Endothelial cell (in vitro differentiated cells): ENCODE data around the gene NPIPB2. TPM values are rescaled to one million over a fixed set of nuclear protein-coding genes. Genes with fewer than 3 reads are reported as not detected.

Experiments used
- DNase-seq: peaks from one replicate; pipeline ENCODE4 v3.0.0; 2021; ENCODE audit warnings: low spot score
- H3K27ac Mint-ChIP-seq: one replicate; pipeline ENCODE4 v1.8.0; 2021; ENCODE audit warnings: mixed read lengths, inconsistent platforms; ENCODE audit not compliant: unreplicated experiment
- H3K27me3 Mint-ChIP-seq: one replicate; pipeline ENCODE4 v1.8.0; 2021; ENCODE audit warnings: mild to moderate bottlenecking, moderate library complexity, mixed read lengths, inconsistent platforms; ENCODE audit not compliant: unreplicated experiment
- H3K36me3 Mint-ChIP-seq: one replicate; pipeline ENCODE4 v1.8.0; 2021; ENCODE audit warnings: mild to moderate bottlenecking, low read depth, mixed read lengths, inconsistent platforms; ENCODE audit not compliant: unreplicated experiment
- H3K4me1 Mint-ChIP-seq: one replicate; pipeline ENCODE4 v1.8.0; 2021; ENCODE audit warnings: mild to moderate bottlenecking, mixed read lengths, inconsistent platforms; ENCODE audit not compliant: unreplicated experiment
- H3K4me3 Mint-ChIP-seq: one replicate; pipeline ENCODE4 v1.8.0; 2021; ENCODE audit warnings: mild to moderate bottlenecking, mixed read lengths, inconsistent platforms; ENCODE audit not compliant: unreplicated experiment
- H3K9me3 Mint-ChIP-seq: one replicate; pipeline ENCODE4 v1.8.0; 2021; ENCODE audit warnings: mixed read lengths, inconsistent platforms; ENCODE audit not compliant: unreplicated experiment
- total RNA-seq: library from RNA; stranded (reverse); fragmentation: NEBNext Ultra II Directional; extraction: Animal tissue kit (Norgen Biotek cat#: 25700); gene quantifications from one replicate; pipeline ENCODE4 v1.2.1, GENCODE V29; 2021; ENCODE audit not compliant: unreplicated experiment
- TF ChIP-seq, protein P1 (sequence below): fragments of 200-600 bp; sonication (generic); IDR thresholded peaks from one replicate; pipeline ENCODE4 v1.5.0; 2021; ENCODE audit warnings: antibody characterized with exemption; ENCODE audit not compliant: unreplicated experiment

The NPIPB2 gene
- total RNA-seq, 1 donor from 2014 or later = 4.4 TPM

- TF ChIP-seq, protein P1, sequence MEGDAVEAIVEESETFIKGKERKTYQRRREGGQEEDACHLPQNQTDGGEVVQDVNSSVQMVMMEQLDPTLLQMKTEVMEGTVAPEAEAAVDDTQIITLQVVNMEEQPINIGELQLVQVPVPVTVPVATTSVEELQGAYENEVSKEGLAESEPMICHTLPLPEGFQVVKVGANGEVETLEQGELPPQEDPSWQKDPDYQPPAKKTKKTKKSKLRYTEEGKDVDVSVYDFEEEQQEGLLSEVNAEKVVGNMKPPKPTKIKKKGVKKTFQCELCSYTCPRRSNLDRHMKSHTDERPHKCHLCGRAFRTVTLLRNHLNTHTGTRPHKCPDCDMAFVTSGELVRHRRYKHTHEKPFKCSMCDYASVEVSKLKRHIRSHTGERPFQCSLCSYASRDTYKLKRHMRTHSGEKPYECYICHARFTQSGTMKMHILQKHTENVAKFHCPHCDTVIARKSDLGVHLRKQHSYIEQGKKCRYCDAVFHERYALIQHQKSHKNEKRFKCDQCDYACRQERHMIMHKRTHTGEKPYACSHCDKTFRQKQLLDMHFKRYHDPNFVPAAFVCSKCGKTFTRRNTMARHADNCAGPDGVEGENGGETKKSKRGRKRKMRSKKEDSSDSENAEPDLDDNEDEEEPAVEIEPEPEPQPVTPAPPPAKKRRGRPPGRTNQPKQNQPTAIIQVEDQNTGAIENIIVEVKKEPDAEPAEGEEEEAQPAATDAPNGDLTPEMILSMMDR = no peak
- Mint-ChIP-seq H3K27me3 (peaks cover 10% of the 10 kb centered on the region), H3K4me1 (peaks cover 19% of the 10 kb centered on the region), H3K4me3 (no peak overlapping the region), H3K9me3 (no peaks in the 10 kb centered on the region), H3K36me3 (no peaks in the 10 kb centered on the region), H3K27ac (no peak overlapping the region)
- DNase-seq = no peak
Observed at GRCh38 chr16:11980136-11980844, 38.4 kb upstream of the NPIPB2 start.

GRCh38 chr16:11979013-11979672 is 37.3 kb upstream of the NPIPB2 start:
- Mint-ChIP-seq H3K27me3 (peaks cover 11% of the 10 kb centered on the region), H3K27ac (no peak overlapping the region), H3K4me3 (no peak overlapping the region), H3K4me1 (peaks cover 19% of the 10 kb centered on the region), H3K9me3 (no peaks in the 10 kb centered on the region), H3K36me3 (no peaks in the 10 kb centered on the region)
- TF ChIP-seq, protein P1 = no peak
- DNase-seq = no peak

GRCh38 chr16:11978080-11978479 is 36.2 kb upstream of the NPIPB2 start:
- Mint-ChIP-seq H3K9me3 (no peaks in the 10 kb centered on the region), H3K27ac (no peak overlapping the region), H3K27me3 (peaks cover 11% of the 10 kb centered on the region), H3K4me1 (peaks cover 19% of the 10 kb centered on the region), H3K4me3 (peak overlapping the region; percentile 98), H3K36me3 (no peaks in the 10 kb centered on the region)
- TF ChIP-seq, protein P1 = no peak
- no peak for DNase-seq

- peak overlapping the region; percentile 3 for H3K27ac Mint-ChIP-seq
- H3K9me3 Mint-ChIP-seq = no peaks in the 10 kb centered on the region
- DNase-seq = no peak
- H3K4me3 Mint-ChIP-seq = peak overlapping the region; percentile 98
- no peaks in the 10 kb centered on the region for H3K36me3 Mint-ChIP-seq
- TF ChIP-seq, protein P1 = no peak
- peaks cover 19% of the 10 kb centered on the region for H3K4me1 Mint-ChIP-seq
- peaks cover 11% of the 10 kb centered on the region for H3K27me3 Mint-ChIP-seq
Observed at GRCh38 chr16:11977376-11978041, 35.7 kb upstream of the NPIPB2 start.
